GM18858 (cell line): Measurements from ENCODE around the gene STOX2.

ENCODE experiments used
- ATAC-seq: cut with Tn5 transposase; IDR thresholded peaks from one replicate; pipeline ENCODE4 v1.9.1; 2021; ENCODE audit not compliant: unreplicated experiment

The STOX2 gene

DNA sequence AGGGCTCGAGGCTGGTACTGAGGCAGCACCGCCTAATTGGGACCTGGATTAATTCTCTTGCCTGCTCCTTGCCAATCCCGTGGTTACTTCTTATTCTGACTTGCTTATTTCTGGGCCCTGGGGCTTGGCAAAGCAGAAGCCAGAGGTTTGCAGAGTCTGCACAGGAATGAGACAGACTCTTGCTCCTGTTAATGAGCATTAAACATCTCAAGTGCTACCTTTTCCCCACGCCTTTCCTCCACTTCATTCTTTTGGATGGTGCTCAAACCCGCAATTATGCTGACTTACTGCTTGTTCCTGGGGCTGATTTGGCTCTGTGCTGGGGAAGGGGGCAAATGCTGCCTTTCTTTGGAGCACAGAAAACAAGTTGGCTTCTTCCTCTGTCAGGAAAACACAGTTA is 16.5 kb upstream of the STOX2 start:
- ATAC-seq: no peak

DNA sequence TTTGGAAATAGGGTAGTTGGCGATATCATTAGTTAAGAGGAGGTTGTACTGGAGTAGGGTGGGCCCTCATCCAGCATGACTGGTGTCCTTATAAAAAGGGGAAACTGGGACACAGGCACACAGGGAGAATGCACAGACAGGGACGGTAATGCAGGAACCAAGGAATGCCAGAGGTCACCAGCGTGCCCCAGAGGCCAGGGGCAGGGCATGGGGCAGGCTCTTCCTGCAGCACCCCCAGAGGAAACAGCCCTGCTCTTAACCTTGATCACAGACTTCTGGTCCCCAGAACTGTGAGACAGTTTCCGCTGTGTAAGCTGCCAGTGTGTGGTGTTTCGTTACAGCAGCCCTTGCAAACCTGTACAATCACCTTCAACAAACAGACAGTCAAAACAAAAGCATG is 15.9 kb upstream of the STOX2 start:
- ATAC-seq: no peak

DNA sequence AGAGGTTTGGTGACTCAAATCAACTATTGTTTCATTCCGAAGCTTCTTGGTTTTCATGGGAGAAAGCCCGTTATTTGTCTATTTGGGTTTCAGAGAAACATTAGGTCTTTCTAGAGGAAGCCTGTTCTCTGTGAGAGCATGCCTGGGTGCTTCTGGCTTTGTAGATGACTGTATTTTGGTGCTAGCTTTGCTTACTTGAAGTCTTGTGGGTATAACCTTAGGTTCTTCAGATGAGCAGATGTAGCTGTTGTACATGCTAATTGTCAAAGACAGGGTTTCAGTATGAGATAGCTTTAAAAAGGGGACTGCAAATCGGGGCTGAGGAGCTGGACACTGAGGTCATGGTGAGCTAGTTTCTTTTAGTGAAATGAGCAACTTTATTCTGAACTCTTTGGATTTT is 7.9 kb upstream of the STOX2 start:
- ATAC-seq: no peak

DNA sequence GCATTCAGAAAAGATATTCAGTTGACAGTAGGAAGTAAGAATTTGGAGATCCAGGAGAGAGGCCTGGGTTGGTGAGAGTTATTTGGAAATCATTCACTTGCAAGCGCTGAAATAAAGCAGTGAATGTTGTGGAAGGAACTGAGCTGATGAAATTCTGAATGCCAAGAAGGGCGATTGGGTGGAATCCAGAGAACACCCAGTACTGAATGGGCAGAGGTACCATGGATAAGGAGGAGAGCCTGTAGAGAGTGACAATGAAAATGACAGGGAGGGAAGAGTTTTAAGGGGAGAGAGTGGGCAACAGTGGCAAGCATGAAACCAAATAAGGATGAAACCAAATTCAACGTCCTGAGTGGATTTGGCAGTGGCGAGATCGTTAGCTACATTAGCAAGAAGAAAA is 6.7 kb upstream of the STOX2 start:
- no peak for ATAC-seq

DNA sequence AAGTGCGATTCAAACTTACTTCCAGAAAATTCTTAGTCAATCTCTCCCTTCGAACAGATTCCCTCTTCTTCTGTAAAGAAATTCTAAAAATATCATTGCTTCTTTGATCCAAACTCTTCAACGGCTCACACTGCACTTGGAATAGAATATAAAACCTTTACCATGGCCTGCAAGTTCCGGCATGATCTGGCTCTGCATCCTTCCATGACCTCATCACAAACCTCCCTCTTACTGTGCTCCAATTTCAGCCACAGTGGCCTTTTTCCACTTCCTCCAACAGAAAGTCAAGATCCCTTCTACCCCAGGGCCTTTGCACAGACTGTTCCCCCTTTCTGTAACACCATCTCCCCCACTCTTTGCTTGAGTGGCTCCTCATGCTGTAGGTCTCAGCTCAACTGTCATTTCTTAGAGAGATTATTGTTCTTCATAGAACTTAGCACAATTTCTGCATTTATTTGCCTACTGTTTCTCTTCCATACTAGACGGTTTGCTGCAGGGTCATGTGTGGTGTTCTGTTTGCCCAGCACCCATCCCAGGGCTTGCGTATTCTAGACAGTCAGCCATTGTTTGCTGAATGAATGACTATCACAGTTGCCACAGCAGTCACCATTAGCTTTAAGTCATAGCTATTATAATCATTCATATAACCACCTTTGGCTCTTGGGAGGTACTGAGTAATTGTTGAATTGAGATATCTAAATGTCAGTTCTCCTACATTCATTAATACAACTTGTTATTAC is 1.9 kb upstream of the STOX2 start:
- no peak for ATAC-seq

DNA sequence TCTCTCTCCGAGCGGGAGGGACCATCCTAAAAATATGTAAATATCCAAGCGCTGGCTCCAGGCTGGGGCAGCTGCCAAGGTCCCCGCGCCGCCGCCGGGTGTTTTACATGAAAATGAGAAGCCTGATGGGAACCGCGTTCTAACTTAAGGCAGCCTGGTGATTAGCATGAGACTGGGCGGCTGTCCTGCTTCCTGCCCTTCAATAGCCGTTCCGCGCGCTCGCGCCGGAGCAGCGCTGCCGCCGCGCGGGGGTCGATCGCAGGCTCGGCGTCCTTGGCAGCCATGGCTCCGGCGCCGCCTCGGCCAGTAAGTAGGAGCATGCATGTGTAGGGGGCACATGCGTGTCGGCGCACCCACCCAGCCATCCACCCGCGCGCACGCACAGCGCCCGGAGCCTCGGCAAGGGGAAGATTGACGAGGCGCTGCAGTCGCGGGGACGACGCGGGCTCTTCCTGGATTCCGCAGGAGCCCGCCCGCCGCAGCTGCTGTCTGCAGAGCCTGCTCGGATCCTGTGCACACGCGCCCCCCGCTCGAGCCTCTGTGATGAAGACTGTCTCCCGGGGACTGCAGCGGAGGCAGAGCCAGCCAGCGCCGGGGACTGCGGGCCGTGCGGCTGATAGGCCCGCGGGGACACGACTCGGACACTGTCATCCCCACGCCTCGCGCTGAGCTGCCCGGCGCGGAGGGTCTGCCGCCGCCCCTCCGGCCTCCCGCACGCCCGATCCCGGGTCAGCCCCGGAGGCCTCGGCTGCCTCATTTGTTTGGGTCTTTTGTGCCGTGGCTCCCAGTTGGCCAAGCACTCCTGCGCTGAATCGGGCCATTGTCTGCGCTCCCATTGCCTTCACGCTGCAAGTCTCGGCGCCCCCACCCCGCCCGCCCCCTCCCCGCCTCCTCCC is 734 bp downstream of the STOX2 start:
- ATAC-seq: no peak

DNA sequence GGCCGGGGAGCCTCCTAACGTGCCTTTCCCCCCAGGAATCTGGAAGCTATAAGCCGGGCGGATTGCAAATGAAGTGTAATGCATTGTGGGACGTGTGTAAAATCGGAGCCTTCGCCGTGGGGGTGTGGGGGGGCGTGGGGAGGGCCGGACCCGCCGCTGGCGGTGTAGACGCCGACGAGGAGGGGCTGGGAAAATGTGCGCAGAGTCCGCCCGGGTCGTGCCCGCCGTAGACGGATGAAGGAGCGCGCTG is 1.3 kb downstream of the STOX2 start:
- no peak for ATAC-seq

DNA sequence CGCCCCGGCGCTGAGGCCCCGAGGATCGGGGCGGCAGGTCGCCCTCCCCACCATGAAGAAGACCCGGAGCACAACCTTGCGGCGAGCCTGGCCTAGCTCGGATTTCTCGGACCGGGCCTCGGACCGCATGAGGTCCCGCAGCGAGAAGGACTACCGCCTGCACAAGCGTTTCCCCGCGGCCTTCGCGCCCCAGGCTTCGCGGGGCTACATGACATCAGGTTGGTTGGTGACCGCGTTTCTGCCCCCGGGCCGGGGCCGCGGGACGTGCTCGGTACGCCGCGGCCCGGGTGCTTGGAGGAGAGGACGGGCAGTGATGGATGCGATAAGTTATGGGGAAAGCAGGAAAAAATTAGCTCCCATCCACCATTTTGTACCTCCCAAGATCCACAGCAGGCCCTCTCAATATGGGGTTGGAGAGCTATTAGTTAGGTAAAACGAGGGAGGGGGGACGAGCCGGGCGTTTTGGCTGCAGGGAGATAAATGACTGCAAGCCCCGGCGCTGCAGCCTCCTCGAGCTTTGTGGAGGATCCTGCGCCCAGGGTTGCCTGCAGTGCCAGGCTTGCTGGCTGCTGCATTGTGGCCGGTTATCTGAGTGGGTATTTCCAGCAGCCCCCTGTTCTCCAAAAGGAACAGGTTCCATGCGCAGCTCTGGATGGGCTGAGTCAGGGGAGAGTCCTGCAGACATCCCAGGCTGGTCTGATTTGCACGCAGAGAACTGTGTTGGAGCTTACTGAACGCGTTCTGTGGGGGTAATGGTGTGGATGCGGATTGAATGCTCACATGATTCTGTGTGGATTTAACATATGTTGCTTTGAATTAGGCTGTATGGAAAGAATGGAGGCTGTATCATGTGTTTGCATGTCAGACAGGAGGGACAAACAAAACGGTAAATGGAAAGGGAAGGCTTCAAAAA is 1.9 kb downstream of the STOX2 start:
- no peak for ATAC-seq

DNA sequence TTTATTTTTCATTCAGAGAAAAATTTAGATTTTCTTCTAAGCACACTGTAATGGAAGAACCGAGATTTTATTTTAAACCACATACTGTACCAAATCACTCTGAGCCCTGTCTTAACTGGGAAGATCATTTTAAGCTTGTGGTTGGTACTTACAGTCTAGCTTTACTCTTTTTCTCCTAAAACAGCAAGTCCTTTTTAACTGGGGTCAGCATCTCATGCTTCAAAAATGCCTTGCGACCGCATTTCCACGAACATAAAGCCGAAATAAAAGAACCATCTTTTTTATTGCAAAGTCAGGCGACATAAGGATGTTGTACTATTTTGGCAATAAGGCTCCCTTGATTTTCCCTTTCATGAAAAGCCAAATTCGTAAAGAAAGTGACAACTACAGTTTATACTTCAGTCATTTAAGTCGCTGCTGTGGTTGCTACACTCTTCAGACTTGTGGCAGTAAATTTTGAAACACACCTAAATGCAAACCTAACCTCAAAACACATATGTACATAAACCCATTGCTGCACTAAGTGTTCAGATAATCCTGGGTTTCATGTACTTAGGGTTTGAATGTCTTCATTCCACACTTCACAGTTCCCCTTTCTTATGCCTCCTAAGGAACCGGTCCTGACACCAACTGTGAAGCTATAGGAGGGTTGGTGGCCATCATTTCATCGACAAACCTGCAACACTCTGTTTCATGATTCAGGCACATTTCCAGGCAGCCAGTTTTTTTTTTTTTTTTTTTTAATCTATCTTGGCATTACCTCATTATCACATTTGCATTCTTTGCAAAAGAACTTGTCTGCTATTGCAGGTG is 3.0 kb downstream of the STOX2 start:
- no peak for ATAC-seq

DNA sequence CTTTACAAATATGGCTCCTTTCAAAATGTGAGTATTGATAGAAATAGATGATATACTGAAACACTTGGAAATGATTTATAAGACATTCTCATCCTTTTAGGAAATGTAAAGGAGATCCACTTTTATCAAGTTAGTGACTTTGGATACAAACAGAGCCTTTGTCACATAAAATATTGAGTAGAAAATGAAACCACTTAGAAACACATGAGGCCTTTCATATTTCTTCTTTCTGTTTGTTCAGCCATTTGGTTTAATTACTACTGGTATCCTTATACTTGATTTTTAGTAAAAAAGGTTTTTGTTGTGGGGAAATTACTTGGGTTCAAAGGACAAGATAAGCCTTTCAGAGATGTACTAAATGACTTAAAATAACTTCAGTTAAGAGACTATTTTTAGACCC is 4.1 kb downstream of the STOX2 start:
- ATAC-seq: no peak

DNA sequence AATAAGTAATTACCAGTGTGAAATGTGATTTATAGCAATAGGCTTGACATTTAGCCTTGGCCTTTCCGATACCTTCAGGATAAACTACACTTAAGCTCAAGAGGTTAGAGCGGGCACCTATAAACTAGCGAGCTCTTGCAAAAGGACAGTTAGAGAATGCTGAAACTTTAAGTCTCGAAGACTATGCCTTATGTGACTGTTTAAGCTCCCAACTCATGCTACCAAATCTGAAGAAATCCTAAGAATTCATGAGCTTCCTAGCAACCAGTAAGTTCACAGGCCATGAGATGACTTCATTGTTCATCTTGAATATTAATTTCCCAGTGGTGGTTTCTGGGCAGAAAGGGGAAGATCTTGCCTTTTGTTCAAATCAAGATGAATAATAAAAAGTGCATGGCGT is 4.7 kb downstream of the STOX2 start:
- no peak for ATAC-seq

DNA sequence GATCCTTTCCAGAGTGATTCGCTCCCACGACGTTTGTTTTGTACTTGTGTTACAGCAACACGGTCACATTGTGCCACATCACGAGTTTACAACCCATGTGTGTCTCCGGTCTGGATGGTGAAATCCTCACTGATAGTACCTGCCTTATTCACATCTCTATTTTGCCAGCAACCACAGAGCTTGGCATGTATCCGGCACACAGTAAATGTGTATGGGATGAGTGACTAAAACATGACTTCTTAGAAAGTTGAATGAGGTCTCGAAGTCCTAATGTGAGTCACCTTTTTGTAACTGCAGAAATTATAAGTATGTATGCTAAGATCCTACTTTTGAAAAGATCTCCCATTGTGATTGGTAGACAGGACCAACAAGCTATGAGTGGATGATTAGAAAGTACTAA is 7.5 kb downstream of the STOX2 start:
- no peak for ATAC-seq

DNA sequence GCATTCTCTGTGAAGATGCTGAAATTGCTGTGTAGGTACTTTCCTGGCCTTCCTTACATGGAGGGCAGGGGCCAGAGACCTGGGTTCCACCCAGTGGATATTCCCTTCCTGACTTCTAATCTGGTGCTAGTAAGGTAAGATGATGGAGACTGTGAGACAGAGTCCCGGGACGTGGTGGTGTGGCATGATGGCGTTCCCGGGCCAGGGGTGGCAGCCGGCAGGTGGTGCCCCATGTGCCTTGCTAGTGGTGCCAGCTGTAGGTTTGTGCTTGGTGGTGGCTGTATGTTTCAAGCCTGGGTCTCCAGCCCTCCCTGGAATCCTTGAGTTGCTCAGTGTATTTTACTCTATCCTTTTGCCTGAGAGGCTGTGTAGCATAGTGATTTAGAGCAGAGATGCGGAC is 10.9 kb downstream of the STOX2 start:
- ATAC-seq: no peak

DNA sequence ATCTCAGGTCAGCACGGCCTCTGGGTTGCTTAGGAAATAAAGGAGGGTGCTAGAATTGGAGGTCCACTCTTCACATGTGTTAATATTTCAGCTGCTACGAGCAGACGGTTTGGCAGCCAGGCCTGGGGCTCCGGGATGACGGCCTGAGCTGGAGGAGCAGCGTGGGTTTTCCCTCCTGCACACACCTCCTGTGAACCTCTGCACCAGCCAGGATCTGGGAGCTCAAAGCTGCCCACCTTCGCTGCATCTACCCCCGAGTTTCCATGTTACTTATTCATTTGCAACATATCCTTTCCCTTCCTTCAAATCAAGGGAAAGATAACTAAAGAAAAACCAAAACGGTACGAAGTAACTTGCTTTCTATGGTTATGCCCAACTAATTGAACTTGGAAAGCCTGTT is 13.6 kb downstream of the STOX2 start:
- ATAC-seq: no peak

DNA sequence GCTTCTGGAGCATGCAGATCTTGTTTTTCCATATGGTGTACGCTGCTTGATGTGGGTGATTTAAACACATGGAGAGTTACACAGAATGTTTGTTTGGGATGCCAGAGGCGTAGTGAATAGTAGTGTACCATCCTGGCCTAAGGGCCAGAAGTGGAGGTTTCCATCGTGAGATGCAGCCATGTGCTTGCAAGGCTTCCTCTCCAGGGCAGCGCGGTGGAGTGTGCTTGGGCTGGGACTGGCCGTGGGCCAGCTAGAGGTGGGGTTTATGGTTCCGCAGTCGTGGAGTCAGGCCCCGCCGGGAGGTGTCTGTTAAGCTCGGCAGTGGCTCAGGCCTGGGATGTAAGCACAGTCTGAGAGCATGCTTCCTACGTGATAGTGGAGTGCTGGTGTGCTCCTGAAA is 14.0 kb downstream of the STOX2 start:
- ATAC-seq: no peak

DNA sequence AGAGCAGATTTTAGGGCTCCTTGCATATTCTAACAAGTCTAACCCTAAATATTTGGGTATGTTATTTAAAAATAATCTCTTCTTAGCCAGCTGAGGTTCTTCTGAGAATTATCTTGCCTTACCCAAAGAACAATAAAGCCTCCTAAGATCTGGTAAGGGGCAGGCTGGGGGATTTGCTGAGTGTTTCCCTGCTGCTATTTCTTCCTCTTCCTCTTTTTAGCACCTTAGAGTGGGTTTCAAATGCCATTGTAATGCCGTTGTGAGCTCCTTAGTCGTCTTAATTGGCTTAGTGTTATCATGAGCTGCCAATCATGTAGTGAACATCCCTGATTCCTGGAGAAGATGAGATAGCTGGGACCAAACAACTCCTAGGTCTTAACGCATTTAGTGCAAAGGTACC is 15.4 kb downstream of the STOX2 start:
- ATAC-seq: no peak

DNA sequence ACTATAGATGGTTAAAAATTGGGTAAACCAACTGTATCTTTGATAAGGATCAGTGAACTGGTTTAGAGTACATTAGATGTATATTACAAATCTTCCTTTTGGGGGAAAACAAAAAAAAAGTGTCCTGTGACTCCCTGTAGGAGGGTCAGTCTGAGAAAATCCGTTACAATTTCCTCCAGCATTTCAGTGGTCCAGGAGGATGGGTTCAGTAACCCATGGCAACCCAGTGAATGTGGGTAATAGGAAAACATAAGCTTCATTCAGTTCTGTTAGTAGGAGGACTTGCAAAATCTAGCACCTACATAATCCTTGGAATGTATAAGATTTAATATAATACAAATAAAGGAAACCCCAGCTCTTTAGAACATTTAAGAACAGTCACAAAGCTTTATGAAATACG is 16.2 kb downstream of the STOX2 start:
- ATAC-seq: no peak

DNA sequence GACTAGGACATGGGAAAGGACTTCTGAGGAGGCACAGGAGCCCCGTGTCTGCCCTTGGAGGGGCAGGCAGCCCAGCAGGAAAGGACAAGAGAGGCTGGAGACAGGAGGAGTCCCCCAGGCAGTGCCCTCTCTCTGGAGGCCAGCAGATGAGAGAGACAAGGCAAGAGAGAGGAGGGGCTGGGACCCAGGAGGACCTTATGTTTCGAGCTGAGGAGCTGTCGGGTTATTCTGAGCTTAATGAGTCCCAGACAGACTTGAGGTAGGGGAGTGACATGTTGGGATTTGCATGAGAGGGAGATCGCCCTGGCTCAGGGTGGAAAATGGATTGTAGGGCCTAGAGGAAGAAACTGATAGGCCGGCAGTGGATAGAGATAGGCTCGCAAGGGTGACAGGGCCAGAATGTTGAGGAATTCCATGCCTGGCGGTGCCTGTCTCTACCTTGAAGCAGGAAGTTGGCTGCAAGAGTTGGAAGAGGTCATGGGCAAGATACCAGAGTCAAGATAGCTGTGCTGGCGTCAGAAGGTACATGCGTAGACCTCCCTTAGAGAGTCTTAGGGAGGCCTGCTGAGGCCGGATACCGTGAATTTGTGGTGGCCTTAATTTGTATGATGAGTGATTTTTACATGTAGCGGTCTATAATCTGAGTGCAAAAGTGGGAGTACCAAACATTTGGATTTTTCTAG is 19.4 kb downstream of the STOX2 start:
- no peak for ATAC-seq

DNA sequence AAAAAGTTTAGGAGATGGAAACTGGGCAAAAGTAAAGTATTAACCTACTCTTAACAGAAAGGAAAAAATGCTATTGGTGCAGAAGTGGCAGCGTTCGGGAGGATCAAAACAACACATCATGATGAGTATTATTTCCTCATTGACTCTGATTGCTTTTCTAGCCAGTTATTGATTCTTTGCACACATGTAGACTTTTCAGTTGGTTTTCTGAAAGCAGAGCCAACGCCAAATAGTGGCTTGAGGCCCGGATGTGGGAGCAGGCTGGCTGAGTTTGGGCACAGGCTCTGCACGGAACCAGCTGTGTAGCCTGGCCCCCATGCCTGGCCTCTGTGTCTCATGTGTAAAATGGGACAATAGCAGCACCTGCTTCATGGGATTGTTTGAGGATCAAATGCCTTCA is 21.8 kb downstream of the STOX2 start:
- no peak for ATAC-seq

DNA sequence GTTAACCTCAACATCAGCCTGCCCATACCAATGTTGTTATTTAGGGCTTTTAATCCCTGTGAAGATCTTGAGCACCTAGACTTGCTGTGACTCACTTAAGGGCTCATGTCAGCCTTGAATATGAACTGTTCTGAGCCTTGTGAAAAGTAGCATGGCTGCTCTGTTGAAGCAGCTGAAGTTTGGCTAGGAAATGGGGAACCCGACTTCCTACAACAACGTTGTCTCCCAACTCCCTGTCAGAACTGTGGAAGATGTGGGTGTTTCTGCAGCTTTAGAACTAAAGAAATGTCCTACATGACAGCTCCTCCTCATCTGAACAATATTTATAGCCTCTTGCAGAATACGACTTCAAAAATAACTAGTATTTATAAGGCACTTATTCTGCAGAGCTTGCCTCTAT is 27.5 kb downstream of the STOX2 start:
- no peak for ATAC-seq
